GM15510 (cell line): ENCODE measurements around the gene GGNBP2.

Experiments used
- POLR2A ChIP-seq: IDR thresholded peaks from 3 replicates; pipeline ENCODE4 v1.6.1; 2011; ENCODE audit warnings: borderline replicate concordance; ENCODE audit not compliant: insufficient read length; ENCODE audit errors: extremely low read depth

The GGNBP2 gene

GRCh38 chr17:36509272-36509985 lies 35.3 kb upstream of the GGNBP2 start:
- no peak for TF ChIP-seq POLR2A

- TF ChIP-seq POLR2A, result no peak
Measured at GRCh38 chr17:36510636-36511035, 34.1 kb upstream of the GGNBP2 start.

GRCh38 chr17:36511216-36511615 lies 33.5 kb upstream of the GGNBP2 start:
- TF ChIP-seq POLR2A, result no peak

GRCh38 chr17:36512641-36513040 lies 32.1 kb upstream of the GGNBP2 start:
- TF ChIP-seq POLR2A, result no peak

DNA sequence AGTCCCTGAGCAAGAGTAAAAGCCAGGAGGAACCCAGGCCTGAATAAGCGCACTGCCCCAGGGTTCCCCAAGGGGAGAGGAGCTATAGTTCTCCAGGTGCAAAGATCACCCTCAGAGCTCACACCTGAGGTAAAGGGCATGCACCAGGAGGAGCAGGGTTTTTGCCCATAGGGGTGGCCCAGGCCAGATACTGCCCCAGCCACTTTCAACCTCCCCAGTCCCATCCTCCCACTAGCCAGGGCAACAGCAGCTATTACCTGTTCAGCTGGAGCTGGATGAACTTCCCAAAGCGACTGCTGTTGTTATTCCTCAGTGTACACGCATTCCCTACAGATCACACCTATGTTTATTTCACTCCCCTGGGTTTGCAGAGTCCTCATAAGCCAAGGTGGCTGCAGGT lies 29.9 kb upstream of the GGNBP2 start:
- TF ChIP-seq POLR2A, result no peak

GRCh38 chr17:36515837-36516236 lies 28.9 kb upstream of the GGNBP2 start:
- no peak for TF ChIP-seq POLR2A

DNA sequence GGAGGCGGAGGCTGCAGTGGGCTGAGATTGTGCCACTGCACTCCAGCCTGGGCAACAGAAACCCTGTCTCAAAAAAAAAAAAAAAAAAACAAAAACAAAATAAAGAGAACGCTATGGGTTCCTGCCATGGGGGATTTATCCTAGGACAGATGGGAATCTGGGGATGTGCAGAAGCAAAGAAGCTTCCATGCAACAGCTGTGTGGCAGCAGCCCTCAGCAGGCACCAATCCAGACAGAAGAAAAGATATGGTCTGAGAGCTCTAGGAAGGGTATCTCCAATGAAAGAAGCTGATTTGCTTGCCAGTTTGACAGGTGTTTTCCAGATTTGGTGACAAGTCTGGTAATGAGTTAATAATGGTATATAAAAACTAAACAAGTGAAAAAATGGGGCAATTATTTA lies 21.6 kb upstream of the GGNBP2 start:
- TF ChIP-seq POLR2A, result no peak

DNA sequence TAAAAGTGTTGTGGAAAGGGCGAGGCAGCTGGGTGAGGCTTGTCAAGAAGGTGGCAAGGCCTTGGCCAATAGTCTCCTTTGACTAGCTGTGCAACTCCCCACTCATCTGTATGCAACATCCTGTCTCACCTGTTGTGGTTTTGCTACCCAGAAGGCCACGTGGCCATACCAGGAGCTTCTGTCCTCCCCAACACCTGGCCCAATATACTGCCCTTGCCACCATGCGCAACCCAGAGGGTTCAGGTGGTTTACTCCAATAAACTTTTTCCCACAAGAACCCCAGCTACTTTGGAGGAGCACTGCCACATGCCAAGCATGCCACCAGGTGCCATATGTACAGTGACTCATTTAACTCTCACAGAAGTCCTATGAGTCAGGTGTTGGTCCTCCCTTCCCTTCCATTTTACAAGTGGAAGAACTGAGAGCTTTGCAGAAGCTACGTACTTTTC lies 20.3 kb upstream of the GGNBP2 start:
- TF ChIP-seq POLR2A, result no peak

GRCh38 chr17:36525113-36525512 lies 19.6 kb upstream of the GGNBP2 start:
- TF ChIP-seq POLR2A, result no peak

DNA sequence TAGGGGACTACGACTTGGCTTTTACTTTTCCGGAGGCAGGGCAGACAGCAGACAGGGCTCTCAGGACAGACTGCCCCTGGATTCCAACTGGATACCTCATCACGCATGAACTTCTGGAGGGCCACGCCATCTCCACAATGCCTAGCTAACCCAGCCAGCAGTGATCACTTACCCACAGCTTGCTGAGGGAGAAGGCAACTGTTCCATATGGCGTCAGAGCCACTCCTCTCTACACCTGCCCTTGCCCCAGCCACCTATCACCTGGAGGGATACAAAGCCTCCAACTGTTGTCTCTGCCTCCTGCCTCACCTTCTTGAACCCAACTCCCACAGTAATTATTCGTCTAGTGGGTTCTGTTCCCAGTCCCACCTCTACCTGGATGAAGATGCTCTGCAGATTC lies 18.8 kb upstream of the GGNBP2 start:
- TF ChIP-seq POLR2A, result no peak

- TF ChIP-seq POLR2A, result no peak
Measured at GRCh38 chr17:36527621-36528250, 17.0 kb upstream of the GGNBP2 start.

GRCh38 chr17:36529121-36529520 lies 15.6 kb upstream of the GGNBP2 start:
- no peak for TF ChIP-seq POLR2A

- TF ChIP-seq POLR2A, result no peak
Measured at GRCh38 chr17:36532435-36532975, 12.2 kb upstream of the GGNBP2 start.

DNA sequence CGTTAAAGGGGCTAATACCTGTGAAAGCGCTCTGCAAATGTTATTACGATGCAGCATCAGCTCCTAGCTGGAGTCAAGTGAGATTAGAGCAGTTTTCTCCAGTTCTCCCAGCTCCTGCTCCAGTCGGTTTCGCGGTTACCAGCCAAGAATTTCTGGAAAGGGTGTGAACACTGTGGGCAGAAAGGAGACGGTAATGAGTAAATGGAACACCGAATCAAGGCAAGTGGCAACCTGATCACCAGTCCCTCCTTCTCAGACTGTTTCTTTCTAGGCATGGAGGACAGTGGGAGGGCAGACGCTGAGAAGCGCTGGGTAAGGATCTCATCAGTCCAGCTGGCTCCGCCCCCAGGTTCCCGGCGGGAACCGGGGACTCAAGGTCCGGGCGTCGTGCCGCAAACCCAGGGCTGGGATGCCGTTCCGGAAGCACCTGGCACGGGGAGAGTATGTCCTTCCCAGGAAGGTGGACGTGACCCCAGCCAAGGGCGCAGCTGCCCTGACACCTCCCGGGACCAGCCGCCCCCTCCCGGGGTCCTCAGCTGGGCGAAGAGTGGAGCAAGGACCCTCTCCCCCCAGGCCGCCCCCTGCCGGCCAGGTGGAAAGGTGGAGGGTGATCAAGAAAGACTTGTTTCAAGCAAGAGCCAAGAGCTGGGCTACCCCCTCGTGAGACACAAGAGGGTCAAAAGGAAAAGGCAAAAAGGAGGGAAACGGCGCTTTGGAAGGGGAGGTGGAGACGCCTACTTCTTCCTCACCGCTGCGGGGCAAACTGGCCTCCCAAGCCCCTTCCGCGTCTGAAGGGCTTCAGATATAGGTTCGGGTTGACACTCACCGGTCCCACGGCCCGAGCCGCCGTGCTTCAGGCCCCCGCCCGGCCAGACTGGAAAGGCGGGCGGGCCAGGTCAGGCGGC lies 10.5 kb upstream of the GGNBP2 start:
- TF ChIP-seq POLR2A, result no peak
